Activated T-cell treated with anti-CD3 and anti-CD28 coated beads, Interleukin-2, amount 50 U/mL, for 72 hours (primary cell): ENCODE results near the gene NOL4L. TPM values are rescaled to one million over a fixed set of nuclear protein-coding genes. Genes with fewer than 3 reads are reported as not detected.
"Not testable (repeated sequence)": the region's sequence is repeated elsewhere in the genome, so short reads cannot be mapped to it uniquely, and the experiment has no call there.

Source experiments
- ATAC-seq, 2 donors: fragments of 150-1000 bp; cut with Tn5 transposase; replicated peaks in 1 of 2; 2 replicates each; pipeline ENCODE4 v1.10.0; 2021; ENCODE audit warnings: moderate library complexity in 2 of 2, mild to moderate bottlenecking in 1 of 2
- DNase-seq, 2 donors: peaks; one replicate each; pipeline ENCODE4 v3.0.0; 2021 to 2022; ENCODE audit warnings: mixed read lengths in 1 of 2
- H3K27ac Mint-ChIP-seq: one replicate; pipeline ENCODE4 v1.8.0; 2022; ENCODE audit warnings: mild to moderate bottlenecking, moderate library complexity, mixed read lengths
- H3K27me3 Mint-ChIP-seq: one replicate; pipeline ENCODE4 v1.8.0; 2022; ENCODE audit warnings: low read depth, mixed read lengths
- H3K36me3 Mint-ChIP-seq, 2 donors: one replicate each; pipeline ENCODE4 v1.8.0; 2022; ENCODE audit warnings: mixed read lengths in 2 of 2, mild to moderate bottlenecking in 1 of 2; ENCODE audit not compliant: insufficient read depth in 2 of 2
- H3K4me1 Mint-ChIP-seq: one replicate; pipeline ENCODE4 v1.8.0; 2022; ENCODE audit warnings: low read depth, mixed read lengths
- H3K4me3 Mint-ChIP-seq, 2 donors: one replicate each; pipeline ENCODE4 v1.8.0; 2022; ENCODE audit warnings: mild to moderate bottlenecking in 2 of 2, mixed read lengths in 2 of 2, moderate library complexity in 2 of 2
- H3K9me3 Mint-ChIP-seq, 2 donors: one replicate each; pipeline ENCODE4 v1.8.0; 2022; ENCODE audit warnings: mixed read lengths in 2 of 2
- total RNA-seq, 2 donors: library from RNA; stranded (reverse); gene quantifications; one replicate each; pipeline ENCODE4 v1.2.3, GENCODE V29; 2022

The NOL4L gene
- total RNA-seq, 2 donors from 2014 or later = 28.2 to 30.0 TPM

GRCh38 chr20:32473231-32474008 is 111.7 kb downstream of the NOL4L start:
- Mint-ChIP-seq H3K36me3 (no peaks in the 10 kb centered on the region), H3K27ac (no peak overlapping the region), H3K4me3 (no peak overlapping the region), H3K9me3 (no peaks in the 10 kb centered on the region), H3K27me3 (no peaks in the 10 kb centered on the region), H3K4me1 (peaks cover 26% of the 10 kb centered on the region)
- no peak for DNase-seq
- ATAC-seq = no peak

- Mint-ChIP-seq H3K4me3 (no peak overlapping the region), H3K36me3 (no peaks in the 10 kb centered on the region), H3K4me1 (peaks cover 22% of the 10 kb centered on the region), H3K27me3 (no peaks in the 10 kb centered on the region), H3K9me3 (no peaks in the 10 kb centered on the region), H3K27ac (no peak overlapping the region)
- DNase-seq (no peak), ATAC-seq (no peak)
These were observed 112.4 kb downstream of the NOL4L start for GRCh38 chr20:32472581-32473207.

GRCh38 chr20:32470940-32471339 is 114.2 kb downstream of the NOL4L start:
- Mint-ChIP-seq H3K9me3 (no peaks in the 10 kb centered on the region), H3K27me3 (no peaks in the 10 kb centered on the region), H3K4me3 (no peak overlapping the region), H3K4me1 (peaks cover 9% of the 10 kb centered on the region), H3K36me3 (no peaks in the 10 kb centered on the region), H3K27ac (no peak overlapping the region)
- ATAC-seq (no peak), DNase-seq (no peak)

- Mint-ChIP-seq H3K36me3 (no peaks in the 10 kb centered on the region), H3K4me3 (no peak overlapping the region), H3K27me3 (no peaks in the 10 kb centered on the region), H3K27ac (peak overlapping the region; percentile 38), H3K9me3 (no peaks in the 10 kb centered on the region), H3K4me1 (peaks cover 5% of the 10 kb centered on the region)
- no peak for DNase-seq
- peak; percentile 25 to 52 for ATAC-seq
These were observed 114.9 kb downstream of the NOL4L start for GRCh38 chr20:32470025-32470861.

GRCh38 chr20:32468860-32469259 is 116.3 kb downstream of the NOL4L start:
- DNase-seq (no peak), ATAC-seq (no peak)
- H3K9me3 Mint-ChIP-seq = no peaks in the 10 kb centered on the region
- H3K4me1 Mint-ChIP-seq = peaks cover 5% of the 10 kb centered on the region
- H3K36me3 Mint-ChIP-seq = no peaks in the 10 kb centered on the region
- H3K27me3 Mint-ChIP-seq = no peaks in the 10 kb centered on the region
- no peak overlapping the region for H3K27ac Mint-ChIP-seq
- no peak overlapping the region for H3K4me3 Mint-ChIP-seq

- Mint-ChIP-seq H3K4me3 (no peak overlapping the region), H3K9me3 (no peaks in the 10 kb centered on the region), H3K27me3 (no peaks in the 10 kb centered on the region), H3K4me1 (peaks cover 5% of the 10 kb centered on the region), H3K27ac (no peak overlapping the region), H3K36me3 (no peaks in the 10 kb centered on the region)
- DNase-seq = no peak
- no peak for ATAC-seq
These were observed 116.9 kb downstream of the NOL4L start for GRCh38 chr20:32468313-32468640.

- H3K4me3 Mint-ChIP-seq = no peak overlapping the region
- ATAC-seq = no peak
- H3K27ac Mint-ChIP-seq = no peak overlapping the region
These were observed 117.4 kb downstream of the NOL4L start for GRCh38 chr20:32467506-32468312.

GRCh38 chr20:32466739-32467505 is 118.2 kb downstream of the NOL4L start:
- Mint-ChIP-seq H3K36me3 (no peaks in the 10 kb centered on the region), H3K4me1 (peaks cover 5% of the 10 kb centered on the region), H3K4me3 (no peak overlapping the region), H3K27me3 (no peaks in the 10 kb centered on the region), H3K27ac (no peak overlapping the region), H3K9me3 (no peaks in the 10 kb centered on the region)
- ATAC-seq (no peak), DNase-seq (no peak)

More at GRCh38 chr20:32467506-32468312, 117.4 kb downstream of the NOL4L start:
- Mint-ChIP-seq H3K4me1 (peaks cover 5% of the 10 kb centered on the region), H3K9me3 (no peaks in the 10 kb centered on the region), H3K27me3 (no peaks in the 10 kb centered on the region), H3K36me3 (no peaks in the 10 kb centered on the region)
- DNase-seq = no peak

- H3K9me3 Mint-ChIP-seq, H3K4me1 Mint-ChIP-seq, DNase-seq, ATAC-seq, H3K27me3 Mint-ChIP-seq, H3K27ac Mint-ChIP-seq, H3K4me3 Mint-ChIP-seq, H3K36me3 Mint-ChIP-seq: not testable (repeated sequence)
These were observed 119.0 kb downstream of the NOL4L start for GRCh38 chr20:32465901-32466675.

- Mint-ChIP-seq H3K4me1 (peaks cover 3% of the 10 kb centered on the region), H3K27ac (no peak overlapping the region), H3K4me3 (no peak overlapping the region), H3K9me3 (no peaks in the 10 kb centered on the region), H3K36me3 (no peaks in the 10 kb centered on the region), H3K27me3 (no peaks in the 10 kb centered on the region)
- no peak for DNase-seq
- ATAC-seq = no peak
These were observed 119.8 kb downstream of the NOL4L start for GRCh38 chr20:32465092-32465900.

- Mint-ChIP-seq H3K27me3 (no peaks in the 10 kb centered on the region), H3K4me1 (no peaks in the 10 kb centered on the region), H3K27ac (no peak overlapping the region), H3K36me3 (no peaks in the 10 kb centered on the region), H3K9me3 (no peaks in the 10 kb centered on the region), H3K4me3 (no peak overlapping the region)
- DNase-seq (no peak), ATAC-seq (no peak)
These were observed 120.6 kb downstream of the NOL4L start for GRCh38 chr20:32464401-32465091.
